ENCODE measurements around the gene HERC3. TPM values are rescaled to one million over a fixed set of nuclear protein-coding genes. Genes with fewer than 3 reads are reported as not detected.

Gene HERC3
- total and polyA plus RNA-seq, 8 donors = 4.4 to 58.0 (median 34.2) TPM

- 0 to 2% (median 1%) methylated on average over 20 to 89 of the region's 89 CpGs for WGBS, 5 donors
- Histone ChIP-seq H3K27ac (peak overlapping the region; percentile 93 to 98 (median 96)), H3K9me3 (no peaks in the 10 kb centered on the region), H3K36me3 (peaks cover 6 to 19% (median 14%) of the 10 kb centered on the region in 4 donors), H3K27me3 (no peaks in the 10 kb centered on the region), H3K4me1 (peaks cover 20 to 62% (median 37%) of the 10 kb centered on the region in 4 donors), H3K4me3 (peak overlapping the region; percentile 72 to 95 (median 88))
- intact Hi-C loops (cut with DNase I; ENCODE audit: low total_unique reads) = no loop called here
- DNase-seq = peak; percentile 84 to 94
- TF ChIP-seq POLR2AphosphoS5 (IDR thresholded peaks at IDR 0.05) (peak; percentile 28 to 90 (median 80)), POLR2A (IDR thresholded peaks at IDR 0.05) (peak in 1 of 4 donors; percentile 77), EP300 (IDR thresholded peaks at IDR 0.05) (no peak), CTCF (IDR thresholded peaks at IDR 0.05) (no peak)
These were observed 544 bp downstream of the HERC3 start for GRCh38 chr4:88592600-88593448.

GRCh38 chr4:88597970-88598660, 5.8 kb downstream of the HERC3 start:
- intact Hi-C loops (cut with DNase I; ENCODE audit: low total_unique reads) = no loop called here
- H3K27ac ChIP-seq = peak overlapping the region in 4 of 5 donors; percentile 21 to 68 (median 57)
- peaks cover 6 to 19% (median 14%) of the 10 kb centered on the region in 4 donors for H3K36me3 ChIP-seq
- 30 to 54% (median 35%) methylated on average over 3 of the region's 3 CpGs for WGBS, 5 donors
- no peaks in the 10 kb centered on the region for H3K9me3 ChIP-seq
- peaks cover 24 to 86% (median 54%) of the 10 kb centered on the region in 4 donors for H3K4me1 ChIP-seq
- DNase-seq = peak in 1 of 2 donors; percentile 16
- no peak for TF ChIP-seq CTCF (IDR thresholded peaks at IDR 0.05)
- no peak for TF ChIP-seq POLR2AphosphoS5 (IDR thresholded peaks at IDR 0.05)
- TF ChIP-seq POLR2A (IDR thresholded peaks at IDR 0.05) = no peak
- no peak for TF ChIP-seq EP300 (IDR thresholded peaks at IDR 0.05)
- no peak overlapping the region for H3K4me3 ChIP-seq
- no peaks in the 10 kb centered on the region for H3K27me3 ChIP-seq

- 40 to 59% (median 46%) methylated on average over 3 of the region's 3 CpGs for WGBS, 5 donors
- Histone ChIP-seq H3K4me1 (peaks cover 13 to 74% (median 42%) of the 10 kb centered on the region in 4 donors), H3K9me3 (no peaks in the 10 kb centered on the region), H3K27me3 (no peaks in the 10 kb centered on the region), H3K4me3 (no peak overlapping the region), H3K36me3 (peaks cover 6 to 19% (median 17%) of the 10 kb centered on the region in 4 donors), H3K27ac (peak overlapping the region in 4 of 5 donors; percentile 45 to 68 (median 57))
- intact Hi-C loops (cut with DNase I; ENCODE audit: low total_unique reads) = no loop called here
- no peak for TF ChIP-seq POLR2AphosphoS5 (IDR thresholded peaks at IDR 0.05)
- TF ChIP-seq CTCF (IDR thresholded peaks at IDR 0.05) = no peak
- no peak for TF ChIP-seq EP300 (IDR thresholded peaks at IDR 0.05)
- TF ChIP-seq POLR2A (IDR thresholded peaks at IDR 0.05) = no peak
- no peak for DNase-seq
These were observed 7.0 kb downstream of the HERC3 start for GRCh38 chr4:88599298-88599697.

- intact Hi-C loops (cut with DNase I; ENCODE audit: low total_unique reads) = no loop called here
- 36 to 75% (median 73%) methylated on average over 1 of the region's 1 CpG for WGBS, 5 donors
- peaks cover 6 to 19% (median 17%) of the 10 kb centered on the region in 4 donors for H3K36me3 ChIP-seq
- H3K27me3 ChIP-seq = no peaks in the 10 kb centered on the region
- no peak overlapping the region for H3K4me3 ChIP-seq
- TF ChIP-seq POLR2A (IDR thresholded peaks at IDR 0.05) (no peak), POLR2AphosphoS5 (IDR thresholded peaks at IDR 0.05) (no peak), CTCF (IDR thresholded peaks at IDR 0.05) (no peak)
- peaks cover 11 to 70% (median 40%) of the 10 kb centered on the region in 4 donors for H3K4me1 ChIP-seq
- no peak for DNase-seq
- no peaks in the 10 kb centered on the region for H3K9me3 ChIP-seq
- peak overlapping the region in 4 of 5 donors; percentile 45 to 68 (median 57) for H3K27ac ChIP-seq
These were observed 7.4 kb downstream of the HERC3 start for GRCh38 chr4:88599714-88600113.
